LNCAP (cell line): ENCODE data around the gene SP9.
A peak's percentile ranks its signal among the peaks of the same experiment; 100 is the strongest.

Experiments
- TF ChIP-seq, protein P1 (sequence below): fragments of 450-650 bp; IDR thresholded peaks from 2 replicates; pipeline ENCODE4 v1.5.1; 2017; ENCODE audit warnings: mild to moderate bottlenecking

The SP9 gene

GRCh38 chr2:174335254-174335987, 667 bp downstream of the SP9 start:
- TF ChIP-seq, protein P1, sequence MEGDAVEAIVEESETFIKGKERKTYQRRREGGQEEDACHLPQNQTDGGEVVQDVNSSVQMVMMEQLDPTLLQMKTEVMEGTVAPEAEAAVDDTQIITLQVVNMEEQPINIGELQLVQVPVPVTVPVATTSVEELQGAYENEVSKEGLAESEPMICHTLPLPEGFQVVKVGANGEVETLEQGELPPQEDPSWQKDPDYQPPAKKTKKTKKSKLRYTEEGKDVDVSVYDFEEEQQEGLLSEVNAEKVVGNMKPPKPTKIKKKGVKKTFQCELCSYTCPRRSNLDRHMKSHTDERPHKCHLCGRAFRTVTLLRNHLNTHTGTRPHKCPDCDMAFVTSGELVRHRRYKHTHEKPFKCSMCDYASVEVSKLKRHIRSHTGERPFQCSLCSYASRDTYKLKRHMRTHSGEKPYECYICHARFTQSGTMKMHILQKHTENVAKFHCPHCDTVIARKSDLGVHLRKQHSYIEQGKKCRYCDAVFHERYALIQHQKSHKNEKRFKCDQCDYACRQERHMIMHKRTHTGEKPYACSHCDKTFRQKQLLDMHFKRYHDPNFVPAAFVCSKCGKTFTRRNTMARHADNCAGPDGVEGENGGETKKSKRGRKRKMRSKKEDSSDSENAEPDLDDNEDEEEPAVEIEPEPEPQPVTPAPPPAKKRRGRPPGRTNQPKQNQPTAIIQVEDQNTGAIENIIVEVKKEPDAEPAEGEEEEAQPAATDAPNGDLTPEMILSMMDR, result no peak

DNA sequence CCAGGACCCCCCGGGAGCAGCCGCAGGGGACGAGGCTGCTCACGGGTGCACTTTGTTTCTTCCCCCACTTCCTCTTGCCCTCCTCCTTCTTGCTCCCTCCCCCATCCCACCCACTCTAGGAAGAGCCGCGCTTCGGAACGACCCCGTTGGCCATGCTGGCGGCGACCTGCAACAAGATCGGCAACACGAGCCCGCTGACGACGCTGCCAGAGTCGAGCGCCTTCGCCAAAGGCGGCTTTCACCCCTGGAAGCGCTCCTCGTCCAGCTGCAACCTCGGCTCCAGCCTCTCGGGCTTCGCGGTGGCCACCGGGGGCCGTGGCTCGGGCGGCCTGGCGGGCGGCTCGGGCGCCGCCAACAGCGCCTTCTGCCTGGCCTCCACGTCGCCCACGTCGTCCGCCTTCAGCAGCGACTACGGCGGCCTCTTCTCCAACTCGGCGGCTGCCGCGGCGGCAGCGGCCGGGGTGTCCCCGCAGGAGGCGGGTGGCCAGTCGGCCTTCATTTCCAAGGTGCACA, 1.3 kb downstream of the SP9 start:
- TF ChIP-seq, protein P1, result no peak

DNA sequence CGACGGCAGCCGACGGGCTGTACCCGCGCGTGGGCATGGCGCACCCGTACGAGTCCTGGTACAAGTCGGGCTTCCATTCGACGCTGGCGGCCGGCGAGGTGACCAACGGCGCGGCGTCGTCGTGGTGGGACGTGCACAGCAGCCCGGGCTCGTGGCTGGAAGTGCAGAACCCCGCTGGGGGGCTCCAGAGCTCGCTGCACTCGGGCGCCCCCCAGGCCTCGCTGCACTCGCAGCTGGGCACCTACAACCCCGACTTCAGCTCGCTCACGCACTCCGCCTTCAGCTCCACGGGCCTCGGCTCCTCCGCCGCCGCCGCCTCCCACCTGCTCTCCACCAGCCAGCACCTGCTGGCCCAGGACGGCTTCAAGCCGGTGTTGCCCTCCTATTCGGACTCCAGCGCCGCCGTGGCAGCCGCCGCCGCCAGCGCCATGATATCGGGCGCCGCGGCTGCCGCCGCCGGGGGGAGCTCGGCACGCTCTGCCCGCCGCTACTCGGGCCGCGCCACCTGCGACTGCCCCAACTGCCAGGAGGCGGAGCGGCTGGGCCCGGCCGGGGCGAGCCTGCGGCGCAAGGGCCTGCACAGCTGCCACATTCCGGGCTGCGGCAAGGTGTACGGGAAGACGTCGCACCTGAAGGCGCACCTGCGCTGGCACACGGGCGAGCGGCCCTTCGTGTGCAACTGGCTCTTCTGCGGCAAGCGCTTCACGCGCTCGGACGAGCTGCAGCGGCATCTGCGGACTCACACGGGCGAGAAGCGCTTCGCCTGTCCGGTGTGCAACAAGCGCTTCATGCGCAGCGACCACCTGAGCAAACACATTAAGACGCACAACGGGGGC, 2.0 kb downstream of the SP9 start:
- TF ChIP-seq, protein P1, result peak; percentile 58

DNA sequence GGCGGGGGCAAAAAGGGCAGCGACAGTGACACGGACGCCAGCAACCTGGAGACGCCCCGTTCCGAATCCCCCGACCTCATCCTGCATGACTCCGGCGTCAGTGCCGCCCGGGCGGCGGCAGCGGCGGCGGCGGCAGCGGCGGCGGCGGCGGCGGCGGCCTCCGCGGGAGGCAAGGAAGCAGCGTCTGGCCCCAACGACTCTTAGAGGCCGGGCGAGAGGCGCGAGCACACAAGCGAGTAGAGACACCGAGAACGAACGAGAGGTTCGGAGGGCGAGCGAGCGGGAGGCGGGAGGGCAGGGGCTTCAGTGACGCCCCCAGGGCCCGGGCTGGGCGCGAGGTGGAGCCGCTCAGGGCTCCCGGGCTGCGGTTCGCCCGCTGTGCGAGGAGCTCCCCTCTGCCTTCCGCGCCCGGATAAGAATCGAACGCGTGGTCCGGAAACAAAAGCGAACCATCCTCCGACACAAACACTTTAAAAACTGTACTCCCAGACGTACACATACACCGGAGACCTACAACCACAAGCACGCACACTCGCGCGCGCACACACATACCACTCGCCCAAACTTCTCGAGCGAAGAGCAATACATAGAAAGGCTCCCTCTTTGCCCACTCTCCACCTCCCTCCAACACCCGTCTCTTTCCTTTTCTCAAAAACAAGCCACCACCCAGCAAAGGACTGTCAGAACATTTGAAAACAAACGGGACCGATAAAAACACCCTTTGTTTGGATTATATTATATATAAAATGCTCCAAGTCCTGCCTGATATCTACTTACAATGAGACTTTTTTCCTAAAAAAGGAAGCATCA, 2.8 kb downstream of the SP9 start:
- TF ChIP-seq, protein P1, result no peak

- TF ChIP-seq, protein P1, result no peak
Observed at GRCh38 chr2:174338147-174338605, 3.4 kb downstream of the SP9 start.

DNA sequence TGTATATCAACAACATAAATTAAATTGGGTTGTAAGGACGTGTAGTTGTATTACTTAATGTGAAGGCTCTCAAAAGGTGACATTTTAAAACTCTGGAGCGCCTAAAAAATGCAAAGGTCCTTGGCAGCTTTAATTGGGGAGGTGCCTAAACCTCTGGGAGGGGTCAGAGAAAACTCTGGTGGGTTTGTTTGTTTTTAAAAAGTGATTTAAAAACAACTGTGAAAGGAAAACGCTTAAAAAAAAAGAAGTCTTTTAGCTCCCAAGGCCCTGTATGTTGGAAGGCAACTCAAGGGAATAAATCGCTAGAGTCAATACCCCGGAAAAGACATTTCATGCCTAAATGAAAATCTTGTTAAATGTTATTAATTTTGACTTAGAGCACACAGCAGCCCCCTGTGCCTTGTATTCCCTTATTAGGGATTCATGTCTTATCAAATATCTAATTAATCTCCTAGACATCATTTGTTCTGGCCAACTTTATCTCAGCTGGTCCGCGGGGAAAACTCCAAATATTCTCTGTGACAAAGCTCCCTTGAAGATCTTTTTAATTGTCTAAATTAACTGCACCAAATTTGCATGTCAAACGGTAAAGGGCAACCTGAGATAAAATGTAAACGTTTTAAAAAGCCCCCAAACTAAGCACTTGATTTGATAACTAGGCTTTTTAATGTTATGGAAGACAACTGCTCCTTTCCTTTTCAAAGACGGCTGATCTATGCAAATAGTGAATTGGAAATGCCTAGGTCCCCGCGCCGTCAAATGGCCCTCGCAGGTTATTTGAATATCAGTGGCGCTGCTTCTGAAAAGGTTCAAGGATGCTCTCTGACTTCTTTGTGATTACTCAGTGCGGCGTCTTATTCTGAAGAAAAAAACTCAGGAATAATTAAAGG, 4.2 kb downstream of the SP9 start:
- TF ChIP-seq, protein P1, result no peak
